Measurements from ENCODE around the gene CACNA1S. TPM values are rescaled to one million over a fixed set of nuclear protein-coding genes. Genes with fewer than 3 reads are reported as not detected.

The CACNA1S gene
- polyA plus RNA-seq, 2 donors, result not detected

GRCh38 chr1:201146626-201147390 lies 34.6 kb upstream of the CACNA1S start:
- H3K27me3 ChIP-seq (ENCODE audit: control insufficient read depth in 1 of 2, insufficient read depth in 2 of 2, low read length in 2 of 2), result no peaks in the 10 kb centered on the region
- H3K4me1 ChIP-seq (ENCODE audit: control insufficient read depth in 2 of 2, insufficient read depth in 2 of 2, low read length in 1 of 2), result no peaks in the 10 kb centered on the region
- H3K9me3 ChIP-seq (ENCODE audit: control insufficient read depth in 2 of 2, insufficient read depth in 1 of 2, low read depth in 1 of 2, low read length in 1 of 2), result no peaks in the 10 kb centered on the region
- H3K4me3 ChIP-seq (ENCODE audit: low read depth in 1 of 2, low read length in 2 of 2), result no peak overlapping the region
- H3K36me3 ChIP-seq (ENCODE audit: control insufficient read depth in 2 of 2, insufficient read depth in 2 of 2, low read length in 1 of 2), result peaks cover 2 to 28% of the 10 kb centered on the region in 2 donors
- 89 to 92% methylated on average over 17 of the region's 17 CpGs for WGBS, 2 donors
- H3K27ac ChIP-seq (ENCODE audit: low read depth in 2 of 2, low read length in 1 of 2), result no peak overlapping the region

- H3K36me3 ChIP-seq (ENCODE audit: control insufficient read depth in 2 of 2, insufficient read depth in 2 of 2, low read length in 1 of 2), result peaks cover 2 to 28% of the 10 kb centered on the region in 2 donors
- H3K4me1 ChIP-seq (ENCODE audit: control insufficient read depth in 2 of 2, insufficient read depth in 2 of 2, low read length in 1 of 2), result no peaks in the 10 kb centered on the region
- H3K9me3 ChIP-seq (ENCODE audit: control insufficient read depth in 2 of 2, insufficient read depth in 1 of 2, low read depth in 1 of 2, low read length in 1 of 2), result no peaks in the 10 kb centered on the region
- H3K4me3 ChIP-seq (ENCODE audit: low read depth in 1 of 2, low read length in 2 of 2), result no peak overlapping the region
- no peaks in the 10 kb centered on the region for H3K27me3 ChIP-seq (ENCODE audit: control insufficient read depth in 1 of 2, insufficient read depth in 2 of 2, low read length in 2 of 2)
- WGBS, 2 donors, result 93 to 98% methylated on average over 7 of the region's 7 CpGs
- no peak overlapping the region for H3K27ac ChIP-seq (ENCODE audit: low read depth in 2 of 2, low read length in 1 of 2)
These were observed 33.6 kb upstream of the CACNA1S start for GRCh38 chr1:201145816-201146215.

GRCh38 chr1:201145132-201145531 lies 32.9 kb upstream of the CACNA1S start:
- Histone ChIP-seq H3K9me3 (ENCODE audit: control insufficient read depth in 2 of 2, insufficient read depth in 1 of 2, low read depth in 1 of 2, low read length in 1 of 2) (no peaks in the 10 kb centered on the region), H3K4me1 (ENCODE audit: control insufficient read depth in 2 of 2, insufficient read depth in 2 of 2, low read length in 1 of 2) (peaks cover 0 to 3% of the 10 kb centered on the region in 2 donors), H3K36me3 (ENCODE audit: control insufficient read depth in 2 of 2, insufficient read depth in 2 of 2, low read length in 1 of 2) (peaks cover 2 to 28% of the 10 kb centered on the region in 2 donors), H3K4me3 (ENCODE audit: low read depth in 1 of 2, low read length in 2 of 2) (no peak overlapping the region), H3K27ac (ENCODE audit: low read depth in 2 of 2, low read length in 1 of 2) (no peak overlapping the region), H3K27me3 (ENCODE audit: control insufficient read depth in 1 of 2, insufficient read depth in 2 of 2, low read length in 2 of 2) (no peaks in the 10 kb centered on the region)
- 85 to 91% methylated on average over 3 of the region's 3 CpGs for WGBS, 2 donors

DNA sequence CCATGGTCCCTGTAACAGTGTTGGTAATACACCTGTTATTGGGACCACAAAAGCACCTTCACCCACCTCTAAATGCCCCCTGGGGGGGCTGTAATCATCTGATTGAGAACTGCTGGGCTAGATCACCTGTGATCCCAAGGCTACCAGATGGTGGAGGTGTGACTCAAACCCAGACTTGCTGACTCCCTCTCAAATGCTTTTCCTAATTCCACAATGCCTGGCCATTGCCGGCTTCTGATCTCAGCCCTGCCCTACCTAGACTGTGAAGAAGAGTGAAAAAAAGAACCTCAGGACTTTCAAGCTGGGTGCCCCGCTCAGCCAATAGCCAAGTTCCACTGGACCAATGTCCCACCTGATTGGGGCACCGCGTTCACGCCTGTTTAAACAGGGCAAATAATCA lies 32.5 kb upstream of the CACNA1S start:
- 72 to 80% methylated on average over 5 of the region's 5 CpGs for WGBS, 2 donors
- H3K4me3 ChIP-seq (ENCODE audit: low read depth in 1 of 2, low read length in 2 of 2), result no peak overlapping the region
- H3K36me3 ChIP-seq (ENCODE audit: control insufficient read depth in 2 of 2, insufficient read depth in 2 of 2, low read length in 1 of 2), result peaks cover 2 to 28% of the 10 kb centered on the region in 2 donors
- no peak overlapping the region for H3K27ac ChIP-seq (ENCODE audit: low read depth in 2 of 2, low read length in 1 of 2)
- H3K4me1 ChIP-seq (ENCODE audit: control insufficient read depth in 2 of 2, insufficient read depth in 2 of 2, low read length in 1 of 2), result peaks cover 0 to 7% of the 10 kb centered on the region in 2 donors
- no peaks in the 10 kb centered on the region for H3K9me3 ChIP-seq (ENCODE audit: control insufficient read depth in 2 of 2, insufficient read depth in 1 of 2, low read depth in 1 of 2, low read length in 1 of 2)
- H3K27me3 ChIP-seq (ENCODE audit: control insufficient read depth in 1 of 2, insufficient read depth in 2 of 2, low read length in 2 of 2), result no peaks in the 10 kb centered on the region

- Histone ChIP-seq H3K4me1 (ENCODE audit: control insufficient read depth in 2 of 2, insufficient read depth in 2 of 2, low read length in 1 of 2) (peaks cover 0 to 8% of the 10 kb centered on the region in 2 donors), H3K27ac (ENCODE audit: low read depth in 2 of 2, low read length in 1 of 2) (no peak overlapping the region), H3K4me3 (ENCODE audit: low read depth in 1 of 2, low read length in 2 of 2) (no peak overlapping the region), H3K36me3 (ENCODE audit: control insufficient read depth in 2 of 2, insufficient read depth in 2 of 2, low read length in 1 of 2) (peaks cover 2 to 31% of the 10 kb centered on the region in 2 donors), H3K27me3 (ENCODE audit: control insufficient read depth in 1 of 2, insufficient read depth in 2 of 2, low read length in 2 of 2) (no peaks in the 10 kb centered on the region), H3K9me3 (ENCODE audit: control insufficient read depth in 2 of 2, insufficient read depth in 1 of 2, low read depth in 1 of 2, low read length in 1 of 2) (no peaks in the 10 kb centered on the region)
- 89% methylated on average over 18 of the region's 18 CpGs for WGBS, 2 donors
These were observed 31.8 kb upstream of the CACNA1S start for GRCh38 chr1:201143726-201144635.

DNA sequence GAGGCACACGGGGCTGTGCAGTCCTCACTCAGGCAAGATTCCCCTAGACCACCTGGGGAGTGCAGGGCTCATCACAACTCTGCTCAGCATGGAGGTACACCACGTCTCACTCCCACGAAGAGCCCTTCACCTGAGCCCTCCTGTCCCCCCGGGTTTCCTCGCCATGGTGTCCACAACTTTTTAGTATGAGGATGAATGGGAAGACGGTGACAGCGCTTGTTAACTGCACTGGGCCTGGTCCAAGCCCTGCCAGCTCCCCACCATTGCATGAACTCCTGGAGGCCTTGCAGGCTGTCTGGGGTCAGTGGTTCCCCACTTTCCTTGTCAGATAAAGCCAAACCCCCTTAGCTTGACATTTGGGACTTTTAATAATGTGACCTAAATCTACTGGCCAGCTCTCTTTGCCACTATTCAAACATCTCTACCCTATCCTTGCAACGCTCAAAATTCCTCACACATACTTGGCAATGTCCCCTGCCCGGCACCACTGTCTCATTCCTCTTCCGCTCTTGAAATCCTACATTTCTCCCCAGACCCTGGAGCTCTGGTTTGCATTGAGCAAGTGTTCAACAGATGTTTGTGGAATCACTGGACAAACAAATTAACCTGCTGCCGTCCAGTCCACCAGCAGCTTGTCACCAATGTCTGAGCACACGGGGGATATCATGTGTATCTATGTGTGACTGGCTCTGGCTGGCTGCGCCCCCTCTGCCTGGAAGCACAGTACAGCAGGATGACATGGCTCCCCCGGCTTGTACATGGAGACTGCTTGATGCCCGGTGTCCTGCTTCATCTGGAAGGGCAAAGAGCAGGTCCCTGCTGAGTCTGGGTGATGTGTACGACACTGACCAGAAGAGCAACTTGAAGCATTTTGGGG lies 30.9 kb upstream of the CACNA1S start:
- H3K27me3 ChIP-seq (ENCODE audit: control insufficient read depth in 1 of 2, insufficient read depth in 2 of 2, low read length in 2 of 2), result no peaks in the 10 kb centered on the region
- peaks cover 0 to 8% of the 10 kb centered on the region in 2 donors for H3K4me1 ChIP-seq (ENCODE audit: control insufficient read depth in 2 of 2, insufficient read depth in 2 of 2, low read length in 1 of 2)
- WGBS, 2 donors, result 84 to 86% methylated on average over 16 of the region's 16 CpGs
- no peak overlapping the region for H3K27ac ChIP-seq (ENCODE audit: low read depth in 2 of 2, low read length in 1 of 2)
- peaks cover 2 to 30% of the 10 kb centered on the region in 2 donors for H3K36me3 ChIP-seq (ENCODE audit: control insufficient read depth in 2 of 2, insufficient read depth in 2 of 2, low read length in 1 of 2)
- H3K9me3 ChIP-seq (ENCODE audit: control insufficient read depth in 2 of 2, insufficient read depth in 1 of 2, low read depth in 1 of 2, low read length in 1 of 2), result no peaks in the 10 kb centered on the region
- H3K4me3 ChIP-seq (ENCODE audit: low read depth in 1 of 2, low read length in 2 of 2), result no peak overlapping the region

DNA sequence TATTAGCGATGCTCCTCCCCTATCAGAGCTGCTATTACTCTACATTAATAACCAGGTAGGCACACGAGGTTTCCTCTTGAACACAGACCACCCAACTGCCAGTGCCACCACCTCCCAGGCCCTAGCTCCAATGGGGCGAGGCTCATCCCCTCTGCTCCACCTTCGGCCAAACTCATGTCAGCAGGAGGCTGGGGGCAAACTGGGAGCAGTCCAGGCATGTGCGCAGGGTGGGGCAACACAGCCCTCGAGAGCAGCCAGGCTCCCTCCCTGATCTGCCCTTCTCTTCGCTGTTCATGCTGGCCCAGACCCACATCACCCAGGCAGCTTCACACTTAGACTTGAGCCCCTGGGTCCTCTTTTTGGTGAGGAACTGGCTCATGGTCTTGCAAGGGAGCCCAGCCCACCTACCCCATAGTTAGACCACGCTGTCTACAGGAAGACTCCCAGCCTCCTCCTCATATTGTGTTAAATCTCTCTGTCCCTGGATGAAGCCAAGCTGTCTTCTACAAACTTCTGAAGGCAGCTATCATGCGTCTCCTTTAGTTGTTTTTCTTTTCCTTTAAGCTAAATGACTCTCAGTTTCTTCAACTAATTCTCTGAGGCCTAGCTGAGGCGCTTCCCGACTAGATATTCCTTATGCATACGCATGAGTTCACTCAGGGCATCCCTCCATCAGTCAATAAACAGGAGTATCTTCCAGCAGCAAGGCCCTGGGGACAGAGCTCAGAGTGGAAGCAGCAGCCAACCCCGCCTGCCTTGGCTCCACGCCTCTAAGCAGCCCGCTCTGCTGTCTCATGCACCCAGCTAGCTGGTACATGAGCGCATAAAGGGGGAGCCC lies 30.0 kb upstream of the CACNA1S start:
- Histone ChIP-seq H3K27me3 (ENCODE audit: control insufficient read depth in 1 of 2, insufficient read depth in 2 of 2, low read length in 2 of 2) (no peaks in the 10 kb centered on the region), H3K36me3 (ENCODE audit: control insufficient read depth in 2 of 2, insufficient read depth in 2 of 2, low read length in 1 of 2) (peaks cover 2 to 30% of the 10 kb centered on the region in 2 donors), H3K27ac (ENCODE audit: low read depth in 2 of 2, low read length in 1 of 2) (no peak overlapping the region), H3K9me3 (ENCODE audit: control insufficient read depth in 2 of 2, insufficient read depth in 1 of 2, low read depth in 1 of 2, low read length in 1 of 2) (no peaks in the 10 kb centered on the region), H3K4me3 (ENCODE audit: low read depth in 1 of 2, low read length in 2 of 2) (no peak overlapping the region), H3K4me1 (ENCODE audit: control insufficient read depth in 2 of 2, insufficient read depth in 2 of 2, low read length in 1 of 2) (peaks cover 0 to 11% of the 10 kb centered on the region in 2 donors)
- 66 to 74% methylated on average over 16 of the region's 16 CpGs for WGBS, 2 donors

GRCh38 chr1:201141418-201141817 lies 29.2 kb upstream of the CACNA1S start:
- no peak overlapping the region for H3K4me3 ChIP-seq (ENCODE audit: low read depth in 1 of 2, low read length in 2 of 2)
- no peaks in the 10 kb centered on the region for H3K9me3 ChIP-seq (ENCODE audit: control insufficient read depth in 2 of 2, insufficient read depth in 1 of 2, low read depth in 1 of 2, low read length in 1 of 2)
- no peaks in the 10 kb centered on the region for H3K27me3 ChIP-seq (ENCODE audit: control insufficient read depth in 1 of 2, insufficient read depth in 2 of 2, low read length in 2 of 2)
- no peak overlapping the region for H3K27ac ChIP-seq (ENCODE audit: low read depth in 2 of 2, low read length in 1 of 2)
- peaks cover 3 to 19% of the 10 kb centered on the region in 2 donors for H3K4me1 ChIP-seq (ENCODE audit: control insufficient read depth in 2 of 2, insufficient read depth in 2 of 2, low read length in 1 of 2)
- WGBS, 2 donors, result 81 to 86% methylated on average over 5 of the region's 5 CpGs
- H3K36me3 ChIP-seq (ENCODE audit: control insufficient read depth in 2 of 2, insufficient read depth in 2 of 2, low read length in 1 of 2), result peaks cover 1 to 23% of the 10 kb centered on the region in 2 donors
